Brain microvascular endothelial cell (primary cell): ENCODE data around the gene TCL1B.
"Not testable (repeated sequence)": the region's sequence is repeated elsewhere in the genome, so short reads cannot be mapped to it uniquely, and the experiment has no call there.

Source experiments
- DNase-seq: peaks from one replicate; pipeline ENCODE4 v3.0.0-alpha.2; 2020
- H3K27ac ChIP-seq: fragments of 250-450 bp; sonication (Bioruptor Pico); 2 replicates; pipeline ENCODE4 v1.5.1; 2020; ENCODE audit warnings: mild to moderate bottlenecking, moderate library complexity
- H3K27me3 ChIP-seq: fragments of 250-450 bp; sonication (Bioruptor Pico); replicated peaks from 2 replicates; pipeline ENCODE4 v1.5.1; 2020; ENCODE audit warnings: mild to moderate bottlenecking
- H3K36me3 ChIP-seq: fragments of 250-450 bp; sonication (Bioruptor Pico); replicated peaks from 2 replicates; pipeline ENCODE4 v1.5.1; 2020; ENCODE audit warnings: mild to moderate bottlenecking
- H3K4me3 ChIP-seq: 2 replicates; pipeline ENCODE4 v1.5.1; 2011; ENCODE audit warnings: low read depth, mild to moderate bottlenecking, control low read depth, low read length, moderate library complexity
- CTCF ChIP-seq: IDR thresholded peaks from 2 replicates; pipeline ENCODE4 v1.5.1; 2011; ENCODE audit warnings: low read depth, mild to moderate bottlenecking, moderate library complexity, low read length, control low read depth, inconsistent platforms; ENCODE audit errors: missing control alignments
- in situ Hi-C: cut with HindIII; loops from 2 replicates; pipeline ENCODE4 v1.10.0; 2017; ENCODE audit warnings: low sequenced_read_pairs, low pct_ligation_motif_present

The TCL1B gene

GRCh38 chr14:95722525-95723190 lies 36.4 kb downstream of the TCL1B start:
- in situ Hi-C loops = no loop called here
- no peak for DNase-seq
- Histone ChIP-seq H3K4me3 (no peak overlapping the region), H3K36me3 (no peaks in the 10 kb centered on the region), H3K27ac (no peak overlapping the region), H3K27me3 (no peaks in the 10 kb centered on the region)
- no peak for TF ChIP-seq CTCF

DNA sequence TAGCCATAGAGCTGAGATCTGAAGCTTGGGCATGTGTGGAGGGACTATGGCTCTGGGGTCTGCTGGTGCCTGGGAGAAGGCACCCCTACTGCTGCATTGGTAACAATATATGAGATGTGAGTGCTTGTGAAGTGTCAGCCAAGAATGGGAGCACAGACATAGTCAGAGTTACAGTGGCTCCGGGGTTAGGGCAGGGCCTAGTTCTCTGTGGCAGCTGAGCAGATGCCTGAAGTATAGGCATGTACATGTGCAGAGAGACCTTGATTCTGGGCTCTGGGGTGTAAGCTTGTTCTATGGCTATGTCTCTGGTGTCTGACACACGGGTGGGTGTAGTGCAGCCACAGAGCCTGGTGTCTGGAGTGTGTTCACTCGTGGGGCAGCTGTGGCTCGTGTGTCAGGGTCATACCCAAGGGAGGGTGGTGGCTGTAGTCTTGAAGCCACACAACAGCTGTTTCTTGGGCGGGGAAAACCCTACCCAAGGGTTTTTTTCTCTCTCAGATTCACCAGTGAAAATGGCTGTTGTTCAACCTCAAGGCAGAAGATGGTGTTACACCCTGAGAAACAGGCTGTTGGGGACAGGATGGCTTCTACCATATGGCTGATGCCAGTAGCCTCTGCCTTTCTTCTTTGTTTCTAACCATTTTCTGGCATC lies 39.6 kb downstream of the TCL1B start:
- Histone ChIP-seq H3K27ac (no peak overlapping the region), H3K27me3 (no peaks in the 10 kb centered on the region), H3K36me3 (no peaks in the 10 kb centered on the region), H3K4me3 (no peak overlapping the region)
- in situ Hi-C loops = no loop called here
- DNase-seq = no peak
- TF ChIP-seq CTCF = no peak

DNA sequence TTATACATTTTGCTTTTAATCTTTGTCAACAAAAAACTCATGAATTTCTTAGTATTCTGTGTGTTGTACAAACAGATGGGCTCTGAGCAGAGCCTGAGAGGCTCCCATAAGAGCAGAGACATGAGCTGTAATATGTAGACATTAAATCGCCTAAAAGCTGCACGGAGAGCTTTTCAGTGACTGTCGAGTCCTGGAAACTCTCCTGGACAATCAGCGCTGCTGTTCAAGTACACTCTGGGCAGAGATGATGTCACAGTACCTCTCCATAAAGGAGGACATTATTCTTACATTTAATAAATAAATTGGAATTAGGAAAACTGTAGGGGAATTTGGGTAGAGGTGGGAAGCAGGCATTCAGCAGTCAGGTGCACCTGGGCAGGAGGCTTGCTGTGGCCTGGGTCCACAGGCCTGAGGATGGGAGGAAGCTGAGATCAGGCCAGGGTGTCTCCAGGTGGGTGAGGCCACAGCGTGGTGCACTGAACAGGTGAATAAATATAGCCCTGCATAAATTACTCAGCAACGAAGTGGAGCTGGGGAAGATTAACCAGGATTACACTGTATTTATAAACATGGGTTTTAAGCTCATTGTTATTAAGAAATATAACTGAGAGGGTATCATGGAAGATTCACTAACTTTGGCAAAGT lies 41.0 kb downstream of the TCL1B start:
- no peak overlapping the region for H3K27ac ChIP-seq
- no peaks in the 10 kb centered on the region for H3K36me3 ChIP-seq
- no peak for DNase-seq
- TF ChIP-seq CTCF = no peak
- H3K4me3 ChIP-seq = no peak overlapping the region
- H3K27me3 ChIP-seq = no peaks in the 10 kb centered on the region
- in situ Hi-C loops = no loop called here

DNA sequence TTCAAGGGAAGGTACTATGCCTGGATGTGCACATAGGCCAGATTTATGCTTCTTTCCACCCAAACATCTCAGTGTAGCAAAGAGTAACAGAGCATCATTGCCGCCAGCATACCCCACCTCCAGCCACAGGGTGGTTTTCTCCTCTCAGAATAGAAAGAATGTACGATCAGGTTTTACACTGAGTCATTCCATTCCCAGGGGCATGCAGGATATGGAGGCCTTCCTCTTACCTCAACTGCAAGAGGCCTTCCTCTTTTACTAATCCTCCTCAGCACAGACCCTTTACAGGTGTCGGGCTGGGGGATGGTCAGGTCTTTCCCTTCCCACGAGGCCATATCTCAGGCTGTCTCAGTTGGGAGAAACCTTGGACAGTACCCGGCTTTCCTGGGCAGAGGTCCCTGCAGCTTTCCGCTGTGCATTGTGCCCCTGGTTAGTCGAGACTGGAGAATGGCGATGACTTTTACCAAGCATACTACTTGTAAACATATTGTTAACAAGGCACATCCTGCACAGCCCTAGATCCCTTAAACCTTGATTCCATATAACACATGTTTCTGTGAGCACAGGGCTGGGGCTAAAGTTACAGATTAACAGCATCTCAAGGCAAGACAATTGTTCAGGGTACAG lies 43.3 kb downstream of the TCL1B start:
- H3K4me3 ChIP-seq, in situ Hi-C loops, DNase-seq, H3K27ac ChIP-seq, H3K27me3 ChIP-seq, H3K36me3 ChIP-seq: not testable (repeated sequence)

GRCh38 chr14:95730126-95730525 lies 43.9 kb downstream of the TCL1B start:
- H3K36me3 ChIP-seq = no peaks in the 10 kb centered on the region
- H3K4me3 ChIP-seq = no peak overlapping the region
- H3K27me3 ChIP-seq = no peaks in the 10 kb centered on the region
- TF ChIP-seq CTCF = no peak
- H3K27ac ChIP-seq = no peak overlapping the region
- DNase-seq = no peak
- in situ Hi-C loops = no loop called here

- Histone ChIP-seq H3K27ac (no peak overlapping the region), H3K4me3 (no peak overlapping the region), H3K36me3 (no peaks in the 10 kb centered on the region), H3K27me3 (no peaks in the 10 kb centered on the region)
- no peak for DNase-seq
- no peak for TF ChIP-seq CTCF
- in situ Hi-C loops = no loop called here
Observed at GRCh38 chr14:95733212-95733611, 47.0 kb downstream of the TCL1B start.
